Skeletal muscle tissue (tissue), 4 donors: Measurements from ENCODE around the gene SRBD1. TPM values are rescaled to one million over a fixed set of nuclear protein-coding genes. Genes with fewer than 3 reads are reported as not detected.

Experiments
- H3K27ac ChIP-seq: one replicate; pipeline ENCODE4 v1.7.0; 2013; ENCODE audit warnings: mild to moderate bottlenecking, low read depth, low read length, inconsistent platforms
- H3K27me3 ChIP-seq, 3 donors: one replicate each; pipeline ENCODE4 v1.7.0; 2013; ENCODE audit warnings: low read length in 3 of 3; ENCODE audit not compliant: control insufficient read depth in 3 of 3, insufficient read depth in 3 of 3
- H3K36me3 ChIP-seq, 3 donors: one replicate each; pipeline ENCODE4 v1.7.0; 2013; ENCODE audit warnings: low read length in 3 of 3; ENCODE audit not compliant: control insufficient read depth in 3 of 3, insufficient read depth in 3 of 3
- H3K4me1 ChIP-seq, 3 donors: one replicate each; pipeline ENCODE4 v1.7.0; 2013; ENCODE audit warnings: low read length in 3 of 3, mild to moderate bottlenecking in 3 of 3; ENCODE audit not compliant: control insufficient read depth in 3 of 3, insufficient read depth in 3 of 3
- H3K4me3 ChIP-seq, 3 donors: one replicate each; pipeline ENCODE4 v1.7.0; 2013; ENCODE audit warnings: low read length in 3 of 3
- H3K9ac ChIP-seq, 3 donors: one replicate each; pipeline ENCODE4 v1.7.0; 2013; ENCODE audit warnings: low read length in 3 of 3, mild to moderate bottlenecking in 3 of 3, moderate library complexity in 2 of 3, low read depth in 1 of 3
- H3K9me3 ChIP-seq, 3 donors: one replicate each; pipeline ENCODE4 v1.7.0; 2013; ENCODE audit warnings: low read length in 3 of 3; ENCODE audit not compliant: control insufficient read depth in 3 of 3
- total RNA-seq: library from RNA; depleted of rRNA; stranded (reverse); fragments of >200 nt; gene quantifications from one replicate; pipeline ENCODE4 v1.2.3, GENCODE V29; 2014
- donor health status: Osteomylitis.

Gene SRBD1
- total RNA-seq, 1 donor from 2014 or later = 57.9 TPM

DNA sequence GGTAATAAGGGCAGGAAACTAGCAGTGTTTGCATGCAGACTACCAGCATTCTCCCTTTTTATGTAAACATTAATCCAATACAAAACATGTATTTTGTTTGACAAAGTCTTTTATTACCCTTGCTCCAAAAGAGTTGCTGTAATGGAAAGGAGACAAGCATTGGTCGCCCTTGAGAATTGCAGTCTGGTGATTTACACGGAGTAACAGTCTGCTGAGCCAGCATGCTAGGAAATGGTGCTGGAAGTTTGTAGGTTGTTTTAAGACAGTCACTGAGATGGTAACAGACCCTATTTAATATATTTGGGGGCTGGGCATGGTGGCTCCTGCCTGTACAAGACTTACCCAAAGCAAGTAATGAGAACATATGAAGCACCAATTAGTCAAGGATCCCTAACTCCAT, 37.6 kb upstream of the SRBD1 start:
- no peak overlapping the region for H3K9ac ChIP-seq
- peaks cover 20 to 34% (median 22%) of the 10 kb centered on the region in 3 donors for H3K4me1 ChIP-seq
- peaks cover 0 to 3% (median 0%) of the 10 kb centered on the region in 3 donors for H3K36me3 ChIP-seq
- no peaks in the 10 kb centered on the region for H3K9me3 ChIP-seq
- no peaks in the 10 kb centered on the region for H3K27me3 ChIP-seq
- no peak overlapping the region for H3K27ac ChIP-seq
- H3K4me3 ChIP-seq = no peak overlapping the region

DNA sequence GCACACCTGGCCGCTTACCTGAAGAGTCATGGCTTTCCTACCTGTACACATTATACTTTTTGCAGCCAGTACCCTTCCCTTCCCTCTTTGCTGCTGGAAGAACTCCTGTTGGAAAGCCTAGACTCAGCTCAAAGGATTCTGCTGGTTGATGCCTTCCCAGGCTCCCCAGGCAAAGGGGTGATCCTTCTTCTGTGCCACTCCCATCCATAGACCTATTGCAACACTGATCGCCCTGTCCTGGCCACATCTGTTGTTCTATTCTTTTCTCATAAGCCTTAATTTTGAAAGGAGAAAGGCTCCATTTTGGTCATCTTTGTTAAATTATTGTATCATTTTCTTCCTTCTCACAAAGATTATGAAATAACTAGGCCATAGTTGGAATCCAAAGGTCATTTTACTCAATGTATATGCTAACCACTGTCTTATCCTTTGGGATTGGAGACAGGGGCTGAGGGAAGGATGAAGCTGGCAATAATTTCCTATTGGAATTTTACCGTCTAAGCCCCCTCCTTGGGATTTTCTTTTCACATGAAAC, 37.0 kb upstream of the SRBD1 start:
- Histone ChIP-seq H3K27ac (no peak overlapping the region), H3K4me1 (peaks cover 23 to 34% (median 24%) of the 10 kb centered on the region in 3 donors)

DNA sequence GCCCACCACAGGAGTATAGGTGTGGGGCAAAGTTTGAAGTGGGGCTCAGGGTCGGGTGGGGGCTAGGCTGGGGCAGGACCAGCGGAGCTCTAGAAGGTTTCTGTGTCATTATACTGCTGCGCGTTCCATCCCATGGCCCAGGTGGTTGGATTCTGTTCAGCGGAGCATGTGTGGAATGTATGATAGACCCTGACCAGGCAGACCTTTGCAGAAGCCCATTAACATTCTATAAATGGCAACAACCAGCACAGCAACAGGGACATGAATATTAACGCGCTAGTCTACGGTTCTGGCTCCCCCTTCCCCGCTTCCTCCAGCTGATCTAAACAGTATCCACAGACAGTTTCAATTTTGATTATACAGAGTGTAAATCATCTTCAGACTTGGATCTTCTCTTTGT, 36.3 kb upstream of the SRBD1 start:
- H3K27ac ChIP-seq = no peak overlapping the region
- H3K4me3 ChIP-seq = no peak overlapping the region
- peaks cover 0 to 8% (median 6%) of the 10 kb centered on the region in 3 donors for H3K27me3 ChIP-seq
- no peak overlapping the region for H3K9ac ChIP-seq
- H3K4me1 ChIP-seq = peaks cover 18 to 29% (median 19%) of the 10 kb centered on the region in 3 donors
- H3K9me3 ChIP-seq = no peaks in the 10 kb centered on the region
- peaks cover 0 to 3% (median 0%) of the 10 kb centered on the region in 3 donors for H3K36me3 ChIP-seq

More for the DNA sequence above, 37.0 kb upstream of the SRBD1 start:
- Histone ChIP-seq H3K36me3 (peaks cover 0 to 3% (median 0%) of the 10 kb centered on the region in 3 donors), H3K27me3 (peaks cover 0 to 2% (median under 1%) of the 10 kb centered on the region in 3 donors), H3K9ac (no peak overlapping the region), H3K9me3 (no peaks in the 10 kb centered on the region), H3K4me3 (no peak overlapping the region)

DNA sequence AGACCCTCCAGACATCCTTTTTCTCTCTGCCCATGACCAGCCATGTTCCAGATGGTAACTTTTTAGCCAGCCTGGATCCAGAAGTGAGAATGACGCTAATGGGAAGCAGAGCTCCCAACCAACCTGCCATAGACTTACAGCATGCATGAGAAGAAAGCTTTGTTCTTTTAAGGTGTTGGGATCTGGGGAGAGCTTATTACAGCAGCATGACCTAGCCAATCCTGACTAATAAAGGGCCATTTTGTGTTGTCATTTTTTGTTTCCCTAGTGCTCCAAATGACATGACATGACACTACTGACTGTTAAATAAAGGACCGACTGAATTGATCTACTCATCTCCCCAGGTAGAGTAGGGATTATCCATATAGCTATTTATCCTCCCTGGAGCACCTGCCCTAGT, 35.2 kb upstream of the SRBD1 start:
- Histone ChIP-seq H3K27me3 (peaks cover 0 to 10% (median 6%) of the 10 kb centered on the region in 3 donors), H3K9ac (no peak overlapping the region), H3K27ac (no peak overlapping the region), H3K4me3 (no peak overlapping the region), H3K36me3 (peaks cover 0 to 3% (median 0%) of the 10 kb centered on the region in 3 donors), H3K4me1 (peaks cover 14 to 25% (median 15%) of the 10 kb centered on the region in 3 donors), H3K9me3 (no peaks in the 10 kb centered on the region)

DNA sequence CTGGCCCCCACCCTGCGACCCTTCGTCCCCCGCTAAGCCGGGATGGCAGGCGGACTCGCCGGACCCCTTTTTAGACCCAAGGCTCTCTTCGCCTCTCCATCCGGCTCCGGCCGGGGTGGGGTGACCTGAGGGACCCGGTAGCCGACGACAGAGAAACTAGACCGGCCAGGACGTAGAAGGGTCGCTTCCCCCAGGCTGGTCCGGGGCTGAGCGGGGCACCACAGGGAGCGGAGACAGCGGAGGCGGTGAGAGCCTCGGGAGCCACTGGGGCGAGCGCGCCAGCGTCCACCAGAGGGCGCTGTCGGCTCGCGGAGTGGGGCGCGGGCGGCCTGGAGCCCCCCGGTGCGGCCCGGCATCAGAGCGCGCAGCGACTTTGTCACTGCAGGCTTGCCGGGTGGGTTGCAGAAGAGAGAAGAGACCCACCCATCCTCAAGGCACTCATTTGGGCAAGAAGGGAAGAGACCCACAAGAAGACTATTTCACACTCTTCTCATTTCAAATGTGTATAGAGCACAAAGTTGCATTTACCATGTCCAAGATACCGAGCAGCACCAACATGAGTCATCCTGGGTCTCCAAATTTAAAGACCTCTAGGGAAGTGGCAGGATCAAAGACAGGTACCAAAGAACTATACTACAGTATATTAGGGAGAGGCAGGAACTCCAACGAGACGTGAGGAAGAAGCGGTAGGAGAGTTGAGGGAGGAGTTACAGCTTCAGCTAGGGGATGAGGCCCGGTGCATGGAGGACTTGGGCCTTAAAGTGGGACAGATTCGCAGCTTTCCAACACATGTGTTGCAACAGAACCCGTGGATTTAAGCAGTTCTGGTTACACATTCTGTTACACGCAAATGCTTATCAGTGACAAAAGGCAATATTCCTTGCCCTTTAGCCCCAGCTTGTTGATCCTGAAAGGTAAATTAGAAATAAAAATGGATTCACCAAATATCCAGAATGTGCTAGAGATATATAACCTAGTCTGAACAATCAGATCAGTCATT, 32.8 kb upstream of the SRBD1 start:
- Histone ChIP-seq H3K36me3 (peaks cover 0 to 3% (median 0%) of the 10 kb centered on the region in 3 donors), H3K9ac (peak overlapping the region; percentile 68 to 84 (median 78)), H3K27me3 (peaks cover 0 to 10% (median 6%) of the 10 kb centered on the region in 3 donors), H3K4me1 (peaks cover 9 to 17% (median 12%) of the 10 kb centered on the region in 3 donors), H3K4me3 (peak overlapping the region; percentile 50 to 71 (median 67)), H3K27ac (no peak overlapping the region), H3K9me3 (no peaks in the 10 kb centered on the region)

DNA sequence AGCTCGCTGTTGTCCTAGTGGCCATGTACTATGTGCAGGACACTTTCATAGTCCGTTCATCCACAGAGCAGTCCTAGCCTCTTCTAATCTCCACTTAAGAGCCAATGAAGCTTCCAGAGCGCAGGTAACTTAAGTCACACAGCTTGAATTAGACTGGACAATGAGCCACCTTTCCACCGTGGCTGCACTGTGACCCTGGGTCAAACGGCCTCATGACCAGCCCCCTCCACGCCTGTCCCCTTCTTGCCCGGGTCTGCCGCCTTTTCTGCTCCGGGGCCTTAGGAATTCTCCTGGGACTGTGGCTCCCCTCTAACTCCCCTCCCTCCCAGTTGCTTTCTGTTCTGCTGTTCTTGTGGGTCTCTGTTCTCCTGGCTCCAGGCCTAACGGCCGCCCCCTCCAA, 32.0 kb upstream of the SRBD1 start:
- Histone ChIP-seq H3K27ac (no peak overlapping the region), H3K4me3 (peak overlapping the region; percentile 50 to 71 (median 67))

DNA sequence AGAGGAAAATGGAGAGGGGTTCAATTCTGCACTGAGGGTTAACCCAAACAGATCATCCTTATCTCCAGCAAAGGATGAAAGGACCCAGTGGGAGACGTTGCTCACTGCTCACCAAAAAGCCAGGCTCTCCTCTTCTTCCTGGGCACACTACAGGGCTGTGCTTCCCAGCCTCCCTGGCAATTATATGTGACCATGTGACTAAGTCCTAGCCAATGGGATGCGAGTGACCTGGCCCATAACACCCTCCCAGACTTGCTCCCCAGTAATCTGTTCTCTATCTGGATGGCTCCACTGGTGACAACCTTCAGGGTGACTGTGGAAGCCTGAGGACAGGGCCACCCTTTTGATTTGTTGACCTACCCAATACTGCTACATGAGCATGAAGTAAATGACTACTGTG, 29.5 kb upstream of the SRBD1 start:
- Histone ChIP-seq H3K4me1 (peaks cover 9 to 12% (median 11%) of the 10 kb centered on the region in 3 donors), H3K27ac (no peak overlapping the region), H3K36me3 (no peaks in the 10 kb centered on the region), H3K9ac (no peak overlapping the region), H3K4me3 (no peak overlapping the region), H3K9me3 (no peaks in the 10 kb centered on the region), H3K27me3 (peaks cover 0 to 10% (median 6%) of the 10 kb centered on the region in 3 donors)

More for the DNA sequence above, 32.0 kb upstream of the SRBD1 start:
- Histone ChIP-seq H3K4me1 (peaks cover 9 to 12% (median 11%) of the 10 kb centered on the region in 3 donors), H3K9me3 (no peaks in the 10 kb centered on the region), H3K27me3 (peaks cover 0 to 10% (median 6%) of the 10 kb centered on the region in 3 donors), H3K36me3 (no peaks in the 10 kb centered on the region), H3K9ac (peak overlapping the region; percentile 68 to 84 (median 78))

DNA sequence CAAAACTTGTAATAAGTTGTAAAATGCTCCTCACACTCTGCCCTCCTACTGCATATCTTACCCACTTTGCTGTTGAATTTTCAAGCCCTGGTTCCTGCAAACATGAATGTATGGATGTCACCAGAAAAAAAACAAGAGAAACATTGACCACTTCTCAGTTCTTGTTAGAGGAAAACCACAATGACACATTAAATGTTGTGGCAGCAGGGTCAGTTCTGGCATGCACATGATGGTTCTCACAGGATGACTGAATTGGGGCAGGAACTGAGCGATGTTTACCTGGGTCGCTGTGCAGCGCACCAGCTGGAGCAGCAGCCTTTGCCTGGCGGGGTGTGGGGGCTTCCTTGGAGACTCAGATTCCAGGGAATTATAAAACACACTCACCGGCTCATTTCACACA, 26.4 kb upstream of the SRBD1 start:
- H3K9ac ChIP-seq = no peak overlapping the region
- no peaks in the 10 kb centered on the region for H3K4me1 ChIP-seq
- no peak overlapping the region for H3K27ac ChIP-seq
- peaks cover 0 to 3% (median 0%) of the 10 kb centered on the region in 3 donors for H3K27me3 ChIP-seq
- H3K36me3 ChIP-seq = no peaks in the 10 kb centered on the region
- no peak overlapping the region for H3K4me3 ChIP-seq
- no peaks in the 10 kb centered on the region for H3K9me3 ChIP-seq

DNA sequence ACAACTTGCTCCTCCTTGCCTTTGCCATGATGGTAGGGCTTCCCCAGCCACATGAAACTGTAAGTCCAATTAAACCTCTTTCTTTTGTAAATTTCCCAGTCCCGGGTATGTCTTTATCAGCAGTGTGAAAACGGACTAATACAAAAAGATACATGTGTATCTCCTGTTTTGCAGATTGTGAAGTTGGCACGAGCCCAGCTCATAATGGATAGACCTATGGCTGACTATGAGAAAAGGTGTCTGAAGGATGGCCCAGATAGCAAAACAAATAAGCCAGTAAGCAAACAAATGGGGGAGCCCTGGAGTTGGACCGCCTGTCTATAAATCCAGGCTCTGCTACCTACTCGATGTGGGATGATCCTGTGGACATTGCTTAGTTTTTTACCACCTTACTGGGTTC, 24.9 kb upstream of the SRBD1 start:
- H3K36me3 ChIP-seq = no peaks in the 10 kb centered on the region
- H3K27me3 ChIP-seq = peaks cover 0 to 3% (median 0%) of the 10 kb centered on the region in 3 donors
- no peaks in the 10 kb centered on the region for H3K9me3 ChIP-seq

DNA sequence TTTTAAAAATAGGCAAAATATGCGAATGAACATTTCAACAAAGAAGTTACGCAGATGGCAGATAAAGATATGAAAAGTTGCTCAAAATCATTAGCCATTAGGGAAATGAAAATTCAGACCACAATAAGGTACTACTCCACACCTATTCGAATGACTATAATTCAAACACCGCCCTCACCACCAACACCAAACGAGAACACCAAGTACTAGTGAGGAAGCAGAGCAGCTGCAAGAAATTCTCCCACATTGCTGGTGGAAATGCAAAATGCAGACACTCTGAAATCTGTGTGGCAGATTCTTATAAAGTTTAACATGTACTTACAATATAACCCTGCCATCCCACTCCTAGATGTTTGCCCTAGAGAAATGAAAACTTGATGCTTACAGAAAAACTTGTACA, 23.2 kb upstream of the SRBD1 start:
- H3K9ac ChIP-seq = no peak overlapping the region
- H3K36me3 ChIP-seq = no peaks in the 10 kb centered on the region
- H3K9me3 ChIP-seq = no peaks in the 10 kb centered on the region
- no peak overlapping the region for H3K27ac ChIP-seq
- no peaks in the 10 kb centered on the region for H3K4me1 ChIP-seq
- peaks cover 0 to 3% (median 0%) of the 10 kb centered on the region in 3 donors for H3K27me3 ChIP-seq
- no peak overlapping the region for H3K4me3 ChIP-seq

More for the DNA sequence above, 24.9 kb upstream of the SRBD1 start:
- Histone ChIP-seq H3K4me1 (no peaks in the 10 kb centered on the region), H3K4me3 (no peak overlapping the region), H3K9ac (no peak overlapping the region), H3K27ac (no peak overlapping the region)
